Stimulated activated memory B cell treated with anti-CD40 and anti-IgM and Interleukin-4, amounts not matched to agents 10 μg/mL and 1 μg/mL and 100 μg/mL, for 72 hours (primary cell): Measurements from ENCODE around the gene PPP1R14B.

Experiments used
- ATAC-seq: fragments of 150-1000 bp; cut with Tn5 transposase; 2 replicates; pipeline ENCODE4 v1.10.0; 2021
- H3K27ac Mint-ChIP-seq: one replicate; pipeline ENCODE4 v1.8.0; 2022; ENCODE audit warnings: mild to moderate bottlenecking, mixed read lengths
- H3K27me3 Mint-ChIP-seq: one replicate; pipeline ENCODE4 v1.8.0; 2022; ENCODE audit warnings: mixed read lengths
- H3K36me3 Mint-ChIP-seq: one replicate; pipeline ENCODE4 v1.8.0; 2022; ENCODE audit warnings: mixed read lengths
- H3K4me1 Mint-ChIP-seq: one replicate; pipeline ENCODE4 v1.8.0; 2022; ENCODE audit warnings: mixed read lengths
- H3K4me3 Mint-ChIP-seq: one replicate; pipeline ENCODE4 v1.8.0; 2022; ENCODE audit warnings: mild to moderate bottlenecking, moderate library complexity, mixed read lengths
- H3K9me3 Mint-ChIP-seq: one replicate; pipeline ENCODE4 v1.8.0; 2022; ENCODE audit warnings: mixed read lengths

PPP1R14B gene

DNA sequence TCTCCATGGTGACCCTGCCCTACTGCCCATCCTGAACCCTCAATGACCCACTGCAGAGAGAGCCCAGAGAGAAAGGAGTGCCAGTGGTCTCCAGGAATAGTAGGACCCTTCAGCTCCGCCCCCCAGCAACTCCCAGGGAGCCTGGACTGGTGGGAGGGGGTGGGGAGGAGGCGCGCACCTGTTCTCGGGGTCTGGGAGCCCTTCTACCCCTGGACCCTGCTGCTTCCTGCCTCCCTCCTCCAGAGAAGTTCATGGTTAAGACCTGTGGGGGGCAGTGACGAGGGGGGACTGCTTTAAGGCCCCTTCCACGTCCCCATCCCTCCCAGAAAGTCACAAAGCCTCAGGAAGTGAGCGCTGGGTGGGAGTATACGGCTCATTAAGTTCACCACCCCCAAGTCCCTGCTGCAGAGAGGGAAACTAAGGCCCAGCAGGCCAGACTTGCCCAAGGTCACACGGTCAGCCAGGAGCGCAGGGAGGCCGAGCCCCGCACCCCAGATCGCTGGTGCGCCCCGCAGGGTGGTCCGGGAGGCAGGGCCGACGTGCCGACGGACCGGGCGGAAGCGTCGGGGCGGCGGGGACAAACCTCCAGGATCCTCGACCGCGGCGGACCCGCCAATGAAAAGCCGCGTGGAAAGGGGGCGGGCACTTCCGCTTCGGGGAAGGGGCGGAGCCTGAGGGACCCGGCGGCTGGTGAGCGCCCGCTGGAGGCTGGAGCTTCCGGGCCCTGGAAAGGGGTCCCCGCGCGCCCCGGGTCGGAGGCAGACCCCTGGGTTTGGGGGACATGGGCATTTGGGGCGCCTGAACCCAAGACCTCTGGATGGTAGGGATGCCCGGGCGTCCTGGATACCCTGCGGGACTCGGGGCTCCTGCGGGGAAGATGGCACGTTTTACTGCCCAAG lies 20.9 kb downstream of the PPP1R14B start, which contains the start of the genes NUDT22 and TRPT1:
Gene NUDT22 (plus strand): TSS at position 667 of the 899 bp plus-strand sequence. CDS start 379 bp downstream, outside the sequence.
Gene TRPT1 (minus strand): TSS at position 579 of the 899 bp plus-strand sequence. CDS start 326 bp downstream, at position 253.
- peak within 1 kb of the TSS; percentile 91 for H3K27ac Mint-ChIP-seq

GRCh38 chr11:64224891-64225607 lies 21.7 kb downstream of the PPP1R14B start:
- peak overlapping the region; percentile 91 for H3K27ac Mint-ChIP-seq
- H3K36me3 Mint-ChIP-seq = peaks cover 9% of the 10 kb centered on the region
- peaks cover 42% of the 10 kb centered on the region for H3K4me1 Mint-ChIP-seq
- no peak for ATAC-seq
- H3K4me3 Mint-ChIP-seq = peak overlapping the region; percentile 91
- no peaks in the 10 kb centered on the region for H3K9me3 Mint-ChIP-seq
- H3K27me3 Mint-ChIP-seq = no peaks in the 10 kb centered on the region

More for the DNA sequence above, 20.9 kb downstream of the PPP1R14B start, which contains the start of the genes NUDT22 and TRPT1:
- H3K27me3 Mint-ChIP-seq = no peaks in the 10 kb centered on the region
- peaks cover 44% of the 10 kb centered on the region for H3K4me1 Mint-ChIP-seq
- H3K36me3 Mint-ChIP-seq = peaks cover 9% of the 10 kb centered on the region
- ATAC-seq = peak; percentile 79
- H3K9me3 Mint-ChIP-seq = no peaks in the 10 kb centered on the region
- H3K4me3 Mint-ChIP-seq = peak within 1 kb of the TSS; percentile 91

- peaks cover 10% of the 10 kb centered on the region for H3K36me3 Mint-ChIP-seq
- H3K4me3 Mint-ChIP-seq = peak overlapping the region; percentile 91
- peaks cover 34% of the 10 kb centered on the region for H3K4me1 Mint-ChIP-seq
- peak overlapping the region; percentile 91 for H3K27ac Mint-ChIP-seq
- ATAC-seq = no peak
- H3K9me3 Mint-ChIP-seq = no peaks in the 10 kb centered on the region
- H3K27me3 Mint-ChIP-seq = no peaks in the 10 kb centered on the region
These were observed 22.4 kb downstream of the PPP1R14B start for GRCh38 chr11:64224151-64224890.

DNA sequence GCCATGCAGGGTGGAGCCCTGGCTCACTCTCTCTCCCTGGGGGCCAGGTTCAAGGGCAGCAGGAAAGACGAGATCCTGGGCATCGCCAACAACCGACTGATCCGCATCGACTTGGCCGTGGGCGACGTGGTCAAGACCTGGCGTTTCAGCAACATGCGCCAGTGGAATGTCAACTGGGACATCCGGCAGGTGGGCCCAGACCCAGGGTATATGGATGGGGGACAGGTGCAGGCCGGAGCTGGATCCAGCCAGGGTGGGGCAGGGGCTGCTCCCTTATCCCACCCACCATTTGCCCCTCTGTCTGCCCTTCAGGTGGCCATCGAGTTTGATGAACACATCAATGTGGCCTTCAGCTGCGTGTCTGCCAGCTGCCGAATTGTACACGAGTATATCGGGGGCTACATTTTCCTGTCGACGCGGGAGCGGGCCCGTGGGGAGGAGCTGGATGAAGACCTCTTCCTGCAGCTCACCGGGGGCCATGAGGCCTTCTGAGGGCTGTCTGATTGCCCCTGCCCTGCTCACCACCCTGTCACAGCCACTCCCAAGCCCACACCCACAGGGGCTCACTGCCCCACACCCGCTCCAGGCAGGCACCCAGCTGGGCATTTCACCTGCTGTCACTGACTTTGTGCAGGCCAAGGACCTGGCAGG lies 23.6 kb downstream of the PPP1R14B start:
- H3K4me3 Mint-ChIP-seq = no peak overlapping the region
- no peaks in the 10 kb centered on the region for H3K27me3 Mint-ChIP-seq
- no peak overlapping the region for H3K27ac Mint-ChIP-seq
- H3K4me1 Mint-ChIP-seq = peaks cover 34% of the 10 kb centered on the region
- no peak for ATAC-seq
- peaks cover 22% of the 10 kb centered on the region for H3K36me3 Mint-ChIP-seq
- no peaks in the 10 kb centered on the region for H3K9me3 Mint-ChIP-seq

DNA sequence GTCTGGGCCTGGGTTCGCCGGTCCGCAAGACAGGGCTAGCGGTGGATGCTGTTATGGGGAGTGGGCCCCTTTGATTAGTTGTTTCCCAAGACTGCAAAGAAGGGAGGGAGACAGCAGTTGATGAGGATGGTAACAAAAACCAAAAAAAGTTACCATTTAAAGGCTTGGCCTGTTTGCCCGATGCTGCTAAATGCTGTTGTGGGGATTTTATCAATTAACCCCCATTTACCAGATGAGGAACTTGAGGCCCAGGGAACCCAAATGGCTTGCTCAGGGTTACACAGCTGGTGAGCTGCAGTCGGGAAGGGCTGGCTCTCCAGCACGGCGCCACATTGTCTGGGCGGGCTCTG lies 24.1 kb downstream of the PPP1R14B start:
- peaks cover 22% of the 10 kb centered on the region for H3K36me3 Mint-ChIP-seq
- no peak overlapping the region for H3K4me3 Mint-ChIP-seq
- no peak for ATAC-seq
- H3K4me1 Mint-ChIP-seq = peaks cover 29% of the 10 kb centered on the region
- H3K27me3 Mint-ChIP-seq = no peaks in the 10 kb centered on the region
- H3K27ac Mint-ChIP-seq = no peak overlapping the region
- no peaks in the 10 kb centered on the region for H3K9me3 Mint-ChIP-seq

DNA sequence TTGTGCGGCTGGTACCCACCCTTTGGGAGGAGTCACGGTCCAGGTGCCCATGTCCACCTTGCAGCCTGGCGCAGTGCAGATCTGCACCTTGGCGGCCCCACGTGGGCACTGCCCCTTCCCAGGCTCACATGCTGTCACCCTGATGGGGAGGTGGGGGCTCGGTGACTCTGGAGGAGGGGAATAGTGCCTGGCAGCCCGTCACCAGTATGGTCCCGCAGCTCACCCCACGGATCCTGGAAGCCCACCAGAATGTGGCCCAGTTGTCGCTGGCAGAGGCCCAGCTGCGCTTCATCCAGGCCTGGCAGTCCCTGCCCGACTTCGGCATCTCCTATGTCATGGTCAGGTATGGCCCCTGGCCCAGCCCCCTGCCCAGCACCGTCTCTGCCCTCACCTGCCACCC lies 25.9 kb downstream of the PPP1R14B start:
- no peaks in the 10 kb centered on the region for H3K27me3 Mint-ChIP-seq
- H3K27ac Mint-ChIP-seq = no peak overlapping the region
- peaks cover 23% of the 10 kb centered on the region for H3K36me3 Mint-ChIP-seq
- no peak for ATAC-seq
- H3K4me1 Mint-ChIP-seq = peaks cover 20% of the 10 kb centered on the region
- H3K9me3 Mint-ChIP-seq = no peaks in the 10 kb centered on the region
- no peak overlapping the region for H3K4me3 Mint-ChIP-seq

DNA sequence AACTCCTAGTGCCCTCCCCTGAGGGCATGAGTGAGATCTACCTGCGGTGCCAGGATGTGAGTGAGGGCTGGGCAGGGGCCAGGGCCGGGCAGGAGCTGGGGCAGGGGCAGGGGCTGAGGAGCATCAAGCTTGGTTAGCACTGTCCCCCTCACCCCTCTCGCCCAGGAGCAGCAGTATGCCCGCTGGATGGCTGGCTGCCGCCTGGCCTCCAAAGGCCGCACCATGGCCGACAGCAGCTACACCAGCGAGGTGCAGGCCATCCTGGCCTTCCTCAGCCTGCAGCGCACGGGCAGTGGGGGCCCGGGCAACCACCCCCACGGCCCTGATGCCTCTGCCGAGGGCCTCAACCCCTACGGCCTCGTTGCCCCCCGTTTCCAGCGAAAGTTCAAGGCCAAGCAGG lies 26.5 kb downstream of the PPP1R14B start:
- H3K27ac Mint-ChIP-seq = no peak overlapping the region
- no peak overlapping the region for H3K4me3 Mint-ChIP-seq
- H3K36me3 Mint-ChIP-seq = peaks cover 28% of the 10 kb centered on the region
- H3K4me1 Mint-ChIP-seq = peaks cover 19% of the 10 kb centered on the region
- ATAC-seq = no peak
- no peaks in the 10 kb centered on the region for H3K27me3 Mint-ChIP-seq
- H3K9me3 Mint-ChIP-seq = no peaks in the 10 kb centered on the region

DNA sequence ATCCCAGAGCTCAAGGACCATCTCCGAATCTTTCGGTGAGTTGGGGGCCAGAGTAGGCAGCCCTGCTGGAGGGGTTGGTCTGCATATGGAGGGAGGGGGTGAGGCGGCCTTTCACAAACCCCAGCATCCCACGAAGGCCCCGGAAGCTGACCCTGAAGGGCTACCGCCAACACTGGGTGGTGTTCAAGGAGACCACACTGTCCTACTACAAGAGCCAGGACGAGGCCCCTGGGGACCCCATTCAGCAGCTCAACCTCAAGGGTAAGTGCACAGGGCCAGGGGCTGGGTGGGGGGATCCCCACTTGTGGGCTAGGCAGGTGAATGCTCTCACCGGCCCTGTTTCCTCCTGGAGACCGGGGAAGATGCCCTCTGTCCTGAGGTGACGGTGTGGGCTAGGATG lies 27.0 kb downstream of the PPP1R14B start:
- Mint-ChIP-seq H3K4me1 (peaks cover 19% of the 10 kb centered on the region), H3K27me3 (no peaks in the 10 kb centered on the region), H3K36me3 (peaks cover 33% of the 10 kb centered on the region), H3K27ac (no peak overlapping the region), H3K4me3 (no peak overlapping the region), H3K9me3 (no peaks in the 10 kb centered on the region)
- no peak for ATAC-seq

DNA sequence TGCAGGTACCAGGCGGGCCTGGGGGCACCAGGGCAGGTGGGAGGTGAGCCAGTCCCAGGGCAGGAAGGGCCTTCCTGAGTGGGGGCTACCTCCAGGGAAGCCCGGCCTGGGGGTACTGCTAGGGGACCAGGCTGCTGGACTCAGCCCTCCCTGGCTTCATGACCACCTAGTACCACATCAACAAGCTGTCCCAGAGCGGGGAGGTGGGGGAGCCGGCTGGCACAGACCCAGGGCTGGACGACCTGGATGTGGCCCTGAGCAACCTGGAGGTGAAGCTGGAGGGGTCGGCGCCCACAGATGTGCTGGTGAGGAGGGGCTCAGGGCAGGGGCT lies 27.4 kb downstream of the PPP1R14B start:
- Mint-ChIP-seq H3K27me3 (no peaks in the 10 kb centered on the region), H3K4me3 (no peak overlapping the region), H3K9me3 (no peaks in the 10 kb centered on the region), H3K4me1 (peaks cover 17% of the 10 kb centered on the region), H3K36me3 (peaks cover 37% of the 10 kb centered on the region), H3K27ac (no peak overlapping the region)
- ATAC-seq = no peak

DNA sequence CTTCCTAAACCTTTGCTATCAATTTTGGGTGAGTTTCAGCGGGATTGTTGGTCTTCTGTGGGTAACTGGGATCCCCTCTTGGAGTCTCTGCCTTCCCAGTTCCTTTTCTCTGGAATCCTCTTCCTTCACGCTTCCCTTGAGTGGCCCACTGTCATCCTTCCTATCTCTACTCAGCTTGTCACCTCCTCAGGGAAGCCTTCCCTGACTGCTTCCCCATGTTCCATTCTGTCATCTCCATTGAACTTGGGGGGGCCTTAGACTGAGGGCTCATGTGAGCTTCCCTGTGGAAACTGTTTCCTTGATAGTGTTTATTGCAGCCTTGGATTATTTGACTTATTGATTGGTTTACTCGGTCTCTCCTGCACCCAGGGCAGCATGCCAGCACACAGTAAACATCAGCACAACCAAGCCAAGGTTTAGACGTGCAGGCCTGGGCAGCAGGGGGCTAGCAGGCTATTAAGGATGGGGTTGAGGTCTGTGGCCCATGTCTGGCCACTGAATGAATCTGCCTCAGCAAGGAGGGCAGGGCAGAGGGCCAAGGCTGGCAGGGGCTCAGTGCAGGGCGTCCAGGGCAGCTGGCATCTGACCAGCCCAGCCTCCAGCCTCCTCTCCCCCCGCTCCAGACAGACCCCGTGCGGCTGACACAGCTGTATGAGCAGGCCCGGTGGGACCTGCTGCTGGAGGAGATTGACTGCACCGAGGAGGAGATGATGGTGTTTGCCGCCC lies 28.0 kb downstream of the PPP1R14B start:
- no peaks in the 10 kb centered on the region for H3K27me3 Mint-ChIP-seq
- peaks cover 43% of the 10 kb centered on the region for H3K36me3 Mint-ChIP-seq
- ATAC-seq = no peak
- H3K4me3 Mint-ChIP-seq = peak overlapping the region; percentile 16
- H3K4me1 Mint-ChIP-seq = peaks cover 21% of the 10 kb centered on the region
- H3K9me3 Mint-ChIP-seq = no peaks in the 10 kb centered on the region
- H3K27ac Mint-ChIP-seq = peak overlapping the region; percentile 23

DNA sequence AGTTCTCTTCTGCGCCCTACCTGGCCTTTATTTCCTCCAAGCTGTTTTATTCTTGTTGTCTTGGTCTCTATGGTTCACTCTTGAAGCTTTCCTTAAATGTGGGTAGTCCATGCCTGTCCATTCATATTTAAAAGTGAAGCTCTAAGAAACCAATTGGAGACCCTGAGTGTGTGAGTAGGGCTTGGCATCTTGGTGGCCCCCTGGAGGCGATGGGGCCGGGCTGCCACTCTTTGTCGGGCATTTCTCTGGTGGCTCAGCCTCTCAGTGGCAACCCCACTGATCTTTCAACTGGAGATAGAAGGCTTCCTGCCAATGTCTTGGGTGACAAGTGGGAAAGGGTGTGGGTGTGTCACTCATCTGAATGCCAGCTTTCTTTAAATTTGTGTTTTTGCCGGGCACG lies 29.9 kb downstream of the PPP1R14B start:
- peaks cover 57% of the 10 kb centered on the region for H3K36me3 Mint-ChIP-seq
- no peak overlapping the region for H3K27ac Mint-ChIP-seq
- ATAC-seq = no peak

DNA sequence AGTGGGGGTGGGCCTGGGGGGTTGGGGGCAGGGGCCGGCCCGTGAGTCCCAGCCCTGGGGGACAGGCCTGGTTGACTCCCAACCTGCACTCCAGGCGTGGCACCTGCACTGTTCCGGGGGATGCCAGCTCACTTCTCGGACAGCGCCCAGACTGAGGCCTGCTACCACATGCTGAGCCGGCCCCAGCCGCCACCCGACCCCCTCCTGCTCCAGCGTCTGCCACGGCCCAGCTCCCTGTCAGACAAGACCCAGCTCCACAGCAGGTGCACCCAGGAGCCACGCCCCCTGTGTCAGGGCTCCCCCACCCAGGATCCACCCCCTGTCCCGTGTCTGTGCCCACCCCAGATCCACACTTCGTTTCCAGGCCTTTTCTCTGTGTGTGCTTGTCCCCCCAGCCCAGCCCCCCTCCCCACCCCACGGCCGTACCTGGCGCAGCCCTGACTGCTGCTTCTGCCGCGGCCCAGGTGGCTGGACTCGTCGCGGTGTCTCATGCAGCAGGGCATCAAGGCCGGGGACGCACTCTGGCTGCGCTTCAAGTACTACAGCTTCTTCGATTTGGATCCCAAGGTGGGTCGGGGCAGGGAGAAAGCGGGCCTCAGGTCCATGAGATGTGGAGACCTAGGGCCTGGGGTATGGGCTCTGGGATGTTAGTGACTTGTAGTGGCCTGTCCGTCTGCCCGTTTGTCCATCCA lies 35.4 kb downstream of the PPP1R14B start:
- no peak for ATAC-seq
- Mint-ChIP-seq H3K27me3 (no peaks in the 10 kb centered on the region), H3K36me3 (peaks cover 81% of the 10 kb centered on the region), H3K4me3 (no peak overlapping the region), H3K9me3 (no peaks in the 10 kb centered on the region), H3K4me1 (peaks cover 62% of the 10 kb centered on the region), H3K27ac (no peak overlapping the region)

More for the DNA sequence above, 29.9 kb downstream of the PPP1R14B start:
- no peak overlapping the region for H3K4me3 Mint-ChIP-seq
- H3K4me1 Mint-ChIP-seq = peaks cover 38% of the 10 kb centered on the region
- H3K27me3 Mint-ChIP-seq = no peaks in the 10 kb centered on the region
- no peaks in the 10 kb centered on the region for H3K9me3 Mint-ChIP-seq

GRCh38 chr11:64210301-64211020 lies 36.3 kb downstream of the PPP1R14B start:
- Mint-ChIP-seq H3K4me1 (peaks cover 71% of the 10 kb centered on the region), H3K36me3 (peaks cover 79% of the 10 kb centered on the region), H3K27me3 (no peaks in the 10 kb centered on the region), H3K4me3 (no peak overlapping the region), H3K27ac (no peak overlapping the region), H3K9me3 (no peaks in the 10 kb centered on the region)
- ATAC-seq = no peak
